CD14-positive monocyte (primary cell): ENCODE results near the gene CADM1. TPM values are rescaled to one million over a fixed set of nuclear protein-coding genes. Genes with fewer than 3 reads are reported as not detected.

Experiments
- DNase-seq, 3 donors: peaks; one replicate each; pipeline ENCODE4 v3.0.0-alpha.2; 2011 to 2022
- H2AFZ ChIP-seq: 2 replicates; pipeline ENCODE4 v1.6.0; 2012; ENCODE audit warnings: mild to moderate bottlenecking, low read depth, low read length, inconsistent platforms; ENCODE audit not compliant: insufficient read depth, poor library complexity, severe bottlenecking
- H3K27ac ChIP-seq, 2 donors: 1 replicate in 1 of 2; 2 replicates in 1 of 2; pipeline ENCODE4 v1.5.1; 2012 to 2013; ENCODE audit warnings: low read length in 2 of 2, control low read depth in 1 of 2, inconsistent platforms in 1 of 2, low read depth in 1 of 2, mild to moderate bottlenecking in 1 of 2
- H3K27me3 ChIP-seq, 2 donors: one replicate each; pipeline versions ENCODE4 v1.6.0 to v1.6.1; 2011 to 2013; ENCODE audit warnings: low read length in 2 of 2; ENCODE audit not compliant: control insufficient read depth in 2 of 2, insufficient read depth in 2 of 2
- H3K36me3 ChIP-seq, 2 donors: replicated peaks in 1 of 2; 1 replicate in 1 of 2; 2 replicates in 1 of 2; pipeline versions ENCODE4 v1.5.1 to v1.6.1; 2012 to 2013; ENCODE audit warnings: low read length in 2 of 2, control low read depth in 1 of 2, inconsistent platforms in 1 of 2, mild to moderate bottlenecking in 1 of 2; ENCODE audit not compliant: insufficient read depth in 2 of 2, control insufficient read depth in 1 of 2
- H3K4me1 ChIP-seq, 2 donors: 1 replicate in 1 of 2; 2 replicates in 1 of 2; pipeline versions ENCODE4 v1.5.1 to v1.6.1; 2012 to 2013; ENCODE audit warnings: low read length in 2 of 2, control low read depth in 1 of 2, inconsistent platforms in 1 of 2, mild to moderate bottlenecking in 1 of 2, moderate library complexity in 1 of 2; ENCODE audit not compliant: insufficient read depth in 2 of 2, control insufficient read depth in 1 of 2
- H3K4me2 ChIP-seq: replicated peaks from 2 replicates; pipeline ENCODE3; 2012; ENCODE audit warnings: low read length, moderate library complexity, mild to moderate bottlenecking; ENCODE audit not compliant: poor library complexity, severe bottlenecking; ENCODE audit errors: extremely low read depth
- H3K4me3 ChIP-seq, 3 experiments: fragments of 200-600 bp in 1 of 3; sonication (generic) in 1 of 3; replicated peaks in 1 of 3; 1 replicate in 2 of 3; 2 replicates in 1 of 3; pipeline ENCODE4 v1.5.1; 2011 to 2013; ENCODE audit warnings: low read length in 3 of 3, mild to moderate bottlenecking in 3 of 3, control low read depth in 2 of 3, low read depth in 2 of 3, inconsistent platforms in 1 of 3, moderate library complexity in 1 of 3
- H3K79me2 ChIP-seq: 2 replicates; pipeline ENCODE4 v1.6.0; 2012; ENCODE audit warnings: mild to moderate bottlenecking, control low read depth, inconsistent platforms, low read length, moderate library complexity; ENCODE audit not compliant: insufficient read depth
- H3K9ac ChIP-seq: 2 replicates; pipeline ENCODE4 v1.6.0; 2017; ENCODE audit warnings: low read length, mild to moderate bottlenecking; ENCODE audit not compliant: insufficient read depth, poor library complexity, severe bottlenecking
- H3K9me3 ChIP-seq, 2 donors: replicated peaks in 1 of 2; 1 replicate in 1 of 2; 2 replicates in 1 of 2; pipeline versions ENCODE4 v1.5.1 to v1.6.1; 2012 to 2013; ENCODE audit warnings: low read length in 2 of 2, control low read depth in 1 of 2; ENCODE audit not compliant: control insufficient read depth in 1 of 2, insufficient read depth in 1 of 2
- H4K20me1 ChIP-seq: 2 replicates; pipeline ENCODE4 v1.6.0; 2012; ENCODE audit warnings: mild to moderate bottlenecking, low read length, control low read depth, moderate library complexity; ENCODE audit not compliant: insufficient read depth
- H3K27ac Mint-ChIP-seq, 7 donors: one replicate each; pipeline ENCODE4 v1.8.0; 2020; ENCODE audit warnings: mild to moderate bottlenecking in 7 of 7, mixed read lengths in 7 of 7, moderate library complexity in 6 of 7, inconsistent platforms in 2 of 7
- H3K27me3 Mint-ChIP-seq, 3 donors: one replicate each; pipeline ENCODE4 v1.8.0; 2021 to 2022; ENCODE audit warnings: low read depth in 3 of 3, mild to moderate bottlenecking in 3 of 3, mixed read lengths in 3 of 3, moderate library complexity in 3 of 3, inconsistent platforms in 1 of 3
- H3K36me3 Mint-ChIP-seq, 2 donors: one replicate each; pipeline ENCODE4 v1.8.0; 2020; ENCODE audit warnings: mixed read lengths in 2 of 2, inconsistent platforms in 1 of 2, mild to moderate bottlenecking in 1 of 2
- H3K4me1 Mint-ChIP-seq: one replicate; pipeline ENCODE4 v1.8.0; 2020; ENCODE audit warnings: mild to moderate bottlenecking, mixed read lengths
- H3K4me3 Mint-ChIP-seq, 2 donors: one replicate each; pipeline ENCODE4 v1.8.0; 2020; ENCODE audit warnings: mild to moderate bottlenecking in 2 of 2, mixed read lengths in 2 of 2, moderate library complexity in 1 of 2
- H3K9me3 Mint-ChIP-seq, 7 donors: one replicate each; pipeline ENCODE4 v1.8.0; 2020 to 2022; ENCODE audit warnings: mixed read lengths in 7 of 7, mild to moderate bottlenecking in 6 of 7, moderate library complexity in 6 of 7, inconsistent platforms in 2 of 7
- CTCF ChIP-seq: fragments of 200-600 bp; IDR thresholded peaks from one replicate; pipeline ENCODE4 v1.8.0; 2022; ENCODE audit warnings: antibody characterized with exemption, mild to moderate bottlenecking
- WGBS: methylation state at CpG from one replicate; pipeline ENCODE4 v1.1.5; 2013; ENCODE audit warnings: missing lambda C conversion rate; ENCODE audit not compliant: insufficient coverage; 5-methylcytosine and 5-hydroxymethylcytosine counted together
- intact Hi-C, 2 donors: fragments of 100-400 bp; cut with micrococcal nuclease; formaldehyde crosslinking; loops; one replicate each; pipeline versions ENCODE4 v1.15.0 to v1.15.1; 2023
- polyA plus RNA-seq, 3 donors: library from polyadenylated mRNA; depleted of rRNA in 1 of 3; unstranded in 2 of 3; stranded (reverse) in 1 of 3; fragments of 300-500 nt in 2 of 3; fragments of >200 nt in 1 of 3; fragmentation: Illumina TruSeq in 2 of 3; gene quantifications; 1 replicate in 2 of 3; 2 replicates in 1 of 3; pipeline ENCODE4 v1.2.3, GENCODE V29; 2012 to 2021

CADM1 gene
- polyA plus RNA-seq, 3 donors = not detected

GRCh38 chr11:115146425-115146824 lies 357.8 kb downstream of the CADM1 start:
- Histone ChIP-seq H3K4me2 (no peak overlapping the region), H3K27ac (no peak overlapping the region), H3K9me3 (peaks cover 0 to 8% of the 10 kb centered on the region in 2 donors), H3K9ac (no peak overlapping the region), H3K4me3 (no peak overlapping the region), H3K79me2 (no peaks in the 10 kb centered on the region), H4K20me1 (no peaks in the 10 kb centered on the region), H3K36me3 (no peaks in the 10 kb centered on the region), H2AFZ (no peak overlapping the region), H3K4me1 (no peaks in the 10 kb centered on the region), H3K27me3 (no peaks in the 10 kb centered on the region)
- no peak overlapping the region for H3K27ac Mint-ChIP-seq
- DNase-seq = no peak
- WGBS = 56% methylated on average over 4 of the region's 6 CpGs
- TF ChIP-seq CTCF = no peak
- no peaks in the 10 kb centered on the region for H3K4me1 Mint-ChIP-seq
- H3K4me3 Mint-ChIP-seq = no peak overlapping the region
- intact Hi-C loops = no loop called here
- peaks cover 0 to 7% (median 3%) of the 10 kb centered on the region in 7 donors for H3K9me3 Mint-ChIP-seq
- H3K27me3 Mint-ChIP-seq = peaks cover 0 to 3% (median 1%) of the 10 kb centered on the region in 3 donors
- H3K36me3 Mint-ChIP-seq = no peaks in the 10 kb centered on the region

DNA sequence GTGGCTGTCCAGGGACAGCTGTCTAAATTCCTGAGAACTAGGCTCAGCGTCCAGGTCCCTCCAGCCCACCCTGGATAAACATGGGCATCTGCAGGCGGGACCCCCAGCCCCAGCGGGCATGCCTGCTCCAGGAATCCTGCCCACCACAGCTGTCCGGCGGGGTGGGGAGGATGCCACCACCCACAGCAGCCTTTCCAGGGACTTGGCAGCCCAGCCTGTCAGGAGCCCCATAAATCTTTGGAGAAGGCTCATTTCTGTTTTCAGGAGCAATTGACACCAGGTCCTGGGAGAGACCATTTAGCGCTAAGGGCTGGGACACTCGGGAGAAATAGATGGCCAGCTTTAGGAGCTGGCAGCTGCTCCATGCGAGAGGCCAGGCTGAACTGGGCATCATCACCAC lies 358.9 kb downstream of the CADM1 start:
- H3K27me3 ChIP-seq = no peaks in the 10 kb centered on the region
- H3K9ac ChIP-seq = no peak overlapping the region
- no peaks in the 10 kb centered on the region for H3K36me3 ChIP-seq
- intact Hi-C loops = no loop called here
- WGBS = 91% methylated on average over 8 of the region's 8 CpGs
- H3K4me2 ChIP-seq = no peak overlapping the region
- Mint-ChIP-seq H3K4me3 (no peak overlapping the region), H3K27ac (no peak overlapping the region), H3K27me3 (peaks cover 1 to 3% (median 1%) of the 10 kb centered on the region in 3 donors), H3K9me3 (peaks cover 0 to 7% (median 3%) of the 10 kb centered on the region in 7 donors), H3K4me1 (no peaks in the 10 kb centered on the region), H3K36me3 (no peaks in the 10 kb centered on the region)
- no peaks in the 10 kb centered on the region for H3K79me2 ChIP-seq
- TF ChIP-seq CTCF = no peak
- no peak for DNase-seq
- H3K27ac ChIP-seq = no peak overlapping the region
- H3K4me1 ChIP-seq = no peaks in the 10 kb centered on the region
- H3K9me3 ChIP-seq = peaks cover 0 to 8% of the 10 kb centered on the region in 2 donors
- H4K20me1 ChIP-seq = no peaks in the 10 kb centered on the region
- no peak overlapping the region for H2AFZ ChIP-seq
- H3K4me3 ChIP-seq = no peak overlapping the region
